Nephron progenitor cell (in vitro differentiated cells): ENCODE data around the gene CXCL5.
"Not testable (repeated sequence)": the region's sequence is repeated elsewhere in the genome, so short reads cannot be mapped to it uniquely, and the experiment has no call there.

Experiments
- DNase-seq: peaks from one replicate; pipeline ENCODE4 v3.0.0; 2021
- H3K27ac Mint-ChIP-seq: 2 replicates; pipeline ENCODE4 v1.8.0; 2021; ENCODE audit warnings: mild to moderate bottlenecking, moderate library complexity, mixed read lengths
- H3K27me3 Mint-ChIP-seq: 2 replicates; pipeline ENCODE4 v1.8.0; 2021; ENCODE audit warnings: mild to moderate bottlenecking, low read depth, mixed read lengths; ENCODE audit not compliant: poor library complexity
- H3K36me3 Mint-ChIP-seq: 2 replicates; pipeline ENCODE4 v1.8.0; 2021; ENCODE audit warnings: low read depth, mixed read lengths
- H3K4me1 Mint-ChIP-seq: 2 replicates; pipeline ENCODE4 v1.8.0; 2021; ENCODE audit warnings: mixed read lengths
- H3K4me3 Mint-ChIP-seq: 2 replicates; pipeline ENCODE4 v1.8.0; 2021; ENCODE audit warnings: mild to moderate bottlenecking, moderate library complexity, mixed read lengths
- H3K9me3 Mint-ChIP-seq: 2 replicates; pipeline ENCODE4 v1.8.0; 2021; ENCODE audit warnings: mild to moderate bottlenecking, moderate library complexity, mixed read lengths
- TF ChIP-seq, protein P1 (sequence below): fragments of 200-600 bp; sonication (generic); IDR thresholded peaks from 2 replicates; pipeline ENCODE4 v1.5.0; 2021; ENCODE audit warnings: antibody characterized with exemption

CXCL5 gene

DNA sequence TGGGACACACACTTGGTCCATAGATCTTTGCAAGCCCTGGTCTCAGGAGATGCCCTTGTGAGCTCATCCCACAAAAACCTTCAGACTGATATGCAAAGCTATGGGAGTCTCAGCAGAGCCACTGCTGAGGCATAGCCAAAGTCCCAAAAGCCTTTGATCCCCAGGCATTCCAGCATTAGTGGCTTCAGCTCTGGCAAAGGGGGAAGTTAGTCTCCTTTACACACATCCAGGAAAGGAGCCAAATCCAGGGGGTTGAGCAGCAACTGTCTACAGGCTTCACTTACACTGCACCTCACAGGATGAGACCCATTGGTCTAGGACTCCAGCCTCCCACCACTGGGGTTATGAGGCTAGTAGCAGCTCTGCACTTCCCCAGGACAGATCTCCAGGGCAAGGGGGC is 30.6 kb downstream of the CXCL5 start:
- H3K36me3 Mint-ChIP-seq = no peaks in the 10 kb centered on the region
- no peak for DNase-seq
- no peak overlapping the region for H3K27ac Mint-ChIP-seq
- H3K27me3 Mint-ChIP-seq = no peaks in the 10 kb centered on the region
- peaks cover 26% of the 10 kb centered on the region for H3K9me3 Mint-ChIP-seq
- H3K4me1 Mint-ChIP-seq = no peaks in the 10 kb centered on the region
- H3K4me3 Mint-ChIP-seq = no peak overlapping the region
- TF ChIP-seq, protein P1, sequence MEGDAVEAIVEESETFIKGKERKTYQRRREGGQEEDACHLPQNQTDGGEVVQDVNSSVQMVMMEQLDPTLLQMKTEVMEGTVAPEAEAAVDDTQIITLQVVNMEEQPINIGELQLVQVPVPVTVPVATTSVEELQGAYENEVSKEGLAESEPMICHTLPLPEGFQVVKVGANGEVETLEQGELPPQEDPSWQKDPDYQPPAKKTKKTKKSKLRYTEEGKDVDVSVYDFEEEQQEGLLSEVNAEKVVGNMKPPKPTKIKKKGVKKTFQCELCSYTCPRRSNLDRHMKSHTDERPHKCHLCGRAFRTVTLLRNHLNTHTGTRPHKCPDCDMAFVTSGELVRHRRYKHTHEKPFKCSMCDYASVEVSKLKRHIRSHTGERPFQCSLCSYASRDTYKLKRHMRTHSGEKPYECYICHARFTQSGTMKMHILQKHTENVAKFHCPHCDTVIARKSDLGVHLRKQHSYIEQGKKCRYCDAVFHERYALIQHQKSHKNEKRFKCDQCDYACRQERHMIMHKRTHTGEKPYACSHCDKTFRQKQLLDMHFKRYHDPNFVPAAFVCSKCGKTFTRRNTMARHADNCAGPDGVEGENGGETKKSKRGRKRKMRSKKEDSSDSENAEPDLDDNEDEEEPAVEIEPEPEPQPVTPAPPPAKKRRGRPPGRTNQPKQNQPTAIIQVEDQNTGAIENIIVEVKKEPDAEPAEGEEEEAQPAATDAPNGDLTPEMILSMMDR = no peak

DNA sequence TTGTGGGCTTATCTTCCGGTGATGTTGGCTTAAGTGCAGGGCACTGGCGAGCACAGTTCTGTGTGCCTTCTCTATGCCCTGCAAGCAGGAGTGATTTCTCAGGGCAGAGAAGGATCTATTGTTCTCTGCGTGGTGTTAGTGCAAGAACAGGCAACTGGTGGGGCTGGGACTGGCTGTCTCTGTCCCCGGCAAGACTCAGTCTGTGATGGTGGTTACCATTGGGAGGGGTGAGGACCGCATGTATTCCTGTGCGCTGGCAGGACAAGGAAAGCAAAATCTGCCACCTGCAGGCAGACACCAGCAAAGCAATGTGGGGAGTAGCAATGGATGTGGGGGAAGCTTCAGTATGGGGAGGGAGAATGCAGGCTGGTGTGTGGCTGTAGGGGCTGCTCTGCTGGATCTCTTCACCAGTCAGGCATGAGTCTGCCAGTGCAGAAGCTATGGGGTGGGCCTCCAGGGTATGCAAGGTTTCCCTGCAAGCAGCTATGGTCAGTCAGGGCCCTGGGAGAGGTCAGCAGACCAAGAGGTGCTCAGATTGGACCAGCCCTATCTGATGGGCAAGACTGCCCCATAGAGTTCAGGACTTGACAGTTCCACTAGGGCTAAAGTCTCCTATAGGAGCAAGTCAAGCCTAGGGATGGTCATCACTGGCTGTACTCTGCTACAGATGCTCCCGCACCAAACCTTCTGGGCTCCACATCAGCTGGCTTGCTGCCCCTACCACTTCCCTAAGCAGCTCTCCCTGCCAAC is 33.4 kb downstream of the CXCL5 start:
- TF ChIP-seq, protein P1 = peak; percentile 27
- peak; percentile 37 for DNase-seq
- no peak overlapping the region for H3K27ac Mint-ChIP-seq
- no peak overlapping the region for H3K4me3 Mint-ChIP-seq
- peaks cover 3% of the 10 kb centered on the region for H3K27me3 Mint-ChIP-seq
- H3K4me1 Mint-ChIP-seq = no peaks in the 10 kb centered on the region
- peaks cover 22% of the 10 kb centered on the region for H3K9me3 Mint-ChIP-seq
- H3K36me3 Mint-ChIP-seq = no peaks in the 10 kb centered on the region

DNA sequence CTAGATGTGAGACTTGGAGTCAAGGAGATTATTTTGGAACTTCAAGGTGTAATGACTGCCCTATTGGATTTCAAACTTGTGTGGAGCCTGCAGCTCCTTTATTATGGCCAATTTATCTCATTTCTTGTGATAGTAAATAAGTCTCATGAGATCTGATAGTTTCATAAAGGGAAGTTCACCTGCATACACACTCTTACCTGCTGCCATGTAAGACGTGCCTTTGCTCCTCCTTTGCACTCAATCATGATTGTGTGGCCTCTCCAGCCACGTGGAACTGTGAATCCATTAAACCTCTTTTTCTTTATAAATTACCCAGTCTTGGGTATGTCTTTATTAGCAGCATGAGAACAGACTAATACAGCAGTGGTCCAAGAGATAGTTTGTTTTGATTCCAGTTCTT is 35.8 kb downstream of the CXCL5 start:
- TF ChIP-seq, protein P1 = no peak
- Mint-ChIP-seq H3K4me1 (no peaks in the 10 kb centered on the region), H3K9me3 (peaks cover 36% of the 10 kb centered on the region), H3K4me3 (no peak overlapping the region), H3K27me3 (peaks cover 3% of the 10 kb centered on the region), H3K36me3 (no peaks in the 10 kb centered on the region), H3K27ac (no peak overlapping the region)
- no peak for DNase-seq

DNA sequence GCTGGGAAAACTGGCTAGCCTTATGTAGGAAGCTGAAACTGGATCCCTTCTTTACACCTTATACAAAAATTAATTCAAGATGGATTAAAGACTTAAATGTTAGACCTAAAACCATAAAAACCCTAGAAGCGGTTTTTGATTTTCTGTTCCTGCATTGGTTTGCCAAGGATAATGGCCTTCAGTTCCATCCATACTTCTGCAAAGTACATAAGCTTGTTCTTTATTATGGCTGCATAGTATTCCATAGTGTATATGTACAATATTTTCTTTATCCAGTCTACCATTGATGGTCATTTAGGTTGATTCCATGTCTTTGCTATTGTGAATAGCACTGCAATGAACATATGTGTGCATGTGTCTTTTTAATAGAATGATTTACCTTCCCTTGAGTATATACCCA is 39.4 kb downstream of the CXCL5 start:
- H3K4me1 Mint-ChIP-seq, H3K27me3 Mint-ChIP-seq, DNase-seq, H3K4me3 Mint-ChIP-seq, H3K27ac Mint-ChIP-seq, H3K36me3 Mint-ChIP-seq: not testable (repeated sequence)
- peaks cover 57% of the 10 kb centered on the region for H3K9me3 Mint-ChIP-seq

DNA sequence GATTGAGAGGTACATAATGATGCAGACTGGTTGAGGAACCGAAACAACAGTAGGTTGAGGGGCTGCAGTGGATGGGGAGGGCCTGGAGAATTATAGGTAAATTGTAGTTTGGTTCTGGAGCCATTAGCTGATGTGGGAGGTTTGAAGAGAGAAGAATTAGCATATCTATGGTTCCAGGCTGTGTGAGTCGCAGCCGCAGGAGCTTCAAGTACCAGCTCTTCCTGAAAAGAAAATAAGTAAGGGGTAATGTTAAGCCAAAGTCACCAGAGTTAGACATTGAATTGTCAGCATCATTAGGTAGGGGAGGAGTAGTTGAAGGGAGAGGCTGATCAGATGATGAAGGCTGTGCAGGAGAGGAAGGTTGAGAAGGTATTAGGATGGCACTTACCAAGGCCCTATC is 46.1 kb downstream of the CXCL5 start:
- TF ChIP-seq, protein P1 = no peak
- Mint-ChIP-seq H3K4me3 (no peak overlapping the region), H3K27me3 (peaks cover 30% of the 10 kb centered on the region), H3K4me1 (no peaks in the 10 kb centered on the region), H3K36me3 (no peaks in the 10 kb centered on the region), H3K9me3 (peaks cover 30% of the 10 kb centered on the region), H3K27ac (no peak overlapping the region)
- DNase-seq = no peak

DNA sequence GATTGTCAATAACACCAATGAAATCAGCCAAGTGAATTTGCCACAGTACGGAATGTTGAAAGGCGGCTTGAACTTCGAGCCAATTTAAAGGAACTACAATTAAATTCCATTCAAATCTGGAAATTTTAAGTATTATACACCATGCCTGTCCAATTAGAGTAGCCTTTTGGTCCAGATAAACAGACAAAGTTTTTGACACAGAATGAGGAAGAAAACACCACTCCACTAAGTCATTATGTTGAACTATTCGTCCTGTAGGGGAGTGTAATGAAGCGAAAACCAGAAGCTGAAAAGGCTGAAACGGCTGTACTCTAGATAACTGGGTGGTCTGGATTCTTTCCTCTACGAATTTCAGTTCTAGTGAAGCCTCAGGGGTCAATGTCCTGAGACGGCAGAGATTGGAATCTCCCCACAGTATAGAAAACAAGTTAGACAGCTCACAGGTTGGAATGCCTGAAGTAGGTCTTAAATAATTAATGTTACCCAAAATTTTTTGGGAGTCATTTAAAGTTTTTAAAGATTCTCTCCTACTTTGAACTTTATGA is 48.0 kb downstream of the CXCL5 start:
- not testable (repeated sequence) for H3K4me1 Mint-ChIP-seq, H3K4me3 Mint-ChIP-seq, DNase-seq, H3K36me3 Mint-ChIP-seq, H3K27ac Mint-ChIP-seq
- Mint-ChIP-seq H3K27me3 (peaks cover 49% of the 10 kb centered on the region), H3K9me3 (peaks cover 22% of the 10 kb centered on the region)
